ENCODE data around the gene ZNF124.

DNA sequence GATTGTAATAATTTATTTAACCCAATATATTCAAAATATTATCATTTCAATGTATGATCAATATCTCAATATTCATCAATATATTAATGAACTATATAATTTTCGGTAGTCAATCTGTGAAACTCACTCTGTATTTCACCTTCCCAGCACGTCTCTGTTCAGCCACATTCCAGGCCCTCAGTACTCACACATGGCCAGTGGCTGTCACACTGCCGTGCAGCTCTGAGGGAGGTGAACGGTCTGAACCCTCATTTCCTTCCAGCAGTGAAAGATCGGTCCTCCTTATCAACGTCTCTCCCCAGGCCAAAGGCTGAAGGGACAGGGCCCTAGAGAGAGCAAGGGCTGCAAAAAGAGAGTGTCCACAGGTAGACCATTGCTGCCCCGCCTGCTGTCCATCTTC is 39.5 kb upstream of the ZNF124 start:
- TF ChIP-seq TAF1 (IDR thresholded peaks at IDR 0.05; ENCODE audit: borderline replicate concordance, insufficient read depth, low read length) (no peak), SIN3A (IDR thresholded peaks at IDR 0.05; ENCODE audit: borderline replicate concordance, insufficient read depth, low read length) (no peak), POLR2AphosphoS5 (IDR thresholded peaks at IDR 0.05; ENCODE audit: low read depth, low read length) (no peak)
- TF ChIP-seq, protein P1, sequence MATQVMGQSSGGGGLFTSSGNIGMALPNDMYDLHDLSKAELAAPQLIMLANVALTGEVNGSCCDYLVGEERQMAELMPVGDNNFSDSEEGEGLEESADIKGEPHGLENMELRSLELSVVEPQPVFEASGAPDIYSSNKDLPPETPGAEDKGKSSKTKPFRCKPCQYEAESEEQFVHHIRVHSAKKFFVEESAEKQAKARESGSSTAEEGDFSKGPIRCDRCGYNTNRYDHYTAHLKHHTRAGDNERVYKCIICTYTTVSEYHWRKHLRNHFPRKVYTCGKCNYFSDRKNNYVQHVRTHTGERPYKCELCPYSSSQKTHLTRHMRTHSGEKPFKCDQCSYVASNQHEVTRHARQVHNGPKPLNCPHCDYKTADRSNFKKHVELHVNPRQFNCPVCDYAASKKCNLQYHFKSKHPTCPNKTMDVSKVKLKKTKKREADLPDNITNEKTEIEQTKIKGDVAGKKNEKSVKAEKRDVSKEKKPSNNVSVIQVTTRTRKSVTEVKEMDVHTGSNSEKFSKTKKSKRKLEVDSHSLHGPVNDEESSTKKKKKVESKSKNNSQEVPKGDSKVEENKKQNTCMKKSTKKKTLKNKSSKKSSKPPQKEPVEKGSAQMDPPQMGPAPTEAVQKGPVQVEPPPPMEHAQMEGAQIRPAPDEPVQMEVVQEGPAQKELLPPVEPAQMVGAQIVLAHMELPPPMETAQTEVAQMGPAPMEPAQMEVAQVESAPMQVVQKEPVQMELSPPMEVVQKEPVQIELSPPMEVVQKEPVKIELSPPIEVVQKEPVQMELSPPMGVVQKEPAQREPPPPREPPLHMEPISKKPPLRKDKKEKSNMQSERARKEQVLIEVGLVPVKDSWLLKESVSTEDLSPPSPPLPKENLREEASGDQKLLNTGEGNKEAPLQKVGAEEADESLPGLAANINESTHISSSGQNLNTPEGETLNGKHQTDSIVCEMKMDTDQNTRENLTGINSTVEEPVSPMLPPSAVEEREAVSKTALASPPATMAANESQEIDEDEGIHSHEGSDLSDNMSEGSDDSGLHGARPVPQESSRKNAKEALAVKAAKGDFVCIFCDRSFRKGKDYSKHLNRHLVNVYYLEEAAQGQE (IDR thresholded peaks at IDR 0.05; ENCODE audit: insufficient read depth in 1 of 2, low read depth in 2 of 2, low read length in 2 of 2) = no peak

Data from PFSK-1 (cell line).